ENCODE data around the gene TMEM37.

The TMEM37 gene

DNA sequence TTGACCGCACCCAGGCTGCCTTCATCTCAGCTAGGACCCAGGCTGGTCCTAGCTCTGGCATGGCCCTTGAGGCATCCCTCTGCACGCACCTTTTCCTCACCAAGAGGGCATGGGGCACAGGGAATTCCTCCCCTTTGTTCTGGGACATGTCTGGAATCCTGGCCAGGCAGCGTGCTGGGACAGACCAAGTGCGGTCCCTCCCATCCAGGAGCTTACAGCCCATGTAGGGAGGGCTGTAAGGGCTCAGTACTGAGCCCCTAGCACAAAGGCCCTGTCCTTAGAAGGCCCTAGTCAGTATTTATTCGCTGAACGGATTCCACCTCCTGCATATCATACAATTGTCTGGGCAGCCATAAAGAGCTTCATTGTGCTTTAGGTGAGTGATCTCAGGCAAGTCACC is 3.0 kb downstream of the TMEM37 start:
- DNase-seq, result no peak

DNA sequence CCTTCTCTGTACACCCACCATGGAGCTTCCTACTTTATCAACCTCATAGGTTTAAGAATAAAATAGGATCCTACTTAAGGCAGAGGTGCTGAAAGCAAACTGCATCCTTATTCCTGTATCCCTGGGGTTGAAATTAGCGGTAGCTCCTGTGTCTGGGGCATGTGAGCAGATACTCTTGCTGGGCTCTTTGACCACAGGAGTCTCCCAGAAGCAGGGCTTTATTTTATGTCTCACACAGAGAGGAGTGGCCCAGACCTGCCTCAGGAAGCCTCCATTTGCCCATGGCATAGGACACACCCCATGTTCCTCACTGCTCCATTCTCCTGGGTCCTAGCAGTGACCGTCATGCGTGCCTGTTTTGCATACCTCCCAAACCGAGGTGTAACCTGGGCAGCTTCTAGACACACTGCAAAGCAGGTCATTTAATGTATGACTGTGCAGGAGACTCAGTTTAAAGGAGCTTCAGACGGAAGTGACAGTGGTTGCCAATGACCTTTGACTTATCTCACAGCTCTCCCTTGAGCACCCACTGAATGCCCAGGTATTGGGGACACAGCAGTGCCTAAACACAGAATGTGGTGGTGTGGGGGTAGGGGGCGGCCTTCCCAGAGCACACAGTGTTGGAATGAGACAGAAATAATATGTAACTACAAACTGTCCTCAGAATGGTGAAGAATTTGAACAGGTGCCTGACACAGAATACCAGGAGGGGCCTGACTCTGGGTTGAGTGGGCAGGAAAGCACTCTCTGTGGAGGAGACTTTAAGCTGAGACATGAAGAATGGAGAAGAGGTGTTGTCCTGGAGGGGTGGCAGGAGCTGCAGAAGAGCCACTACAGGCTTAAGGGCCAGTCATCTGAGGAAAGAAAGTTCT is 3.7 kb downstream of the TMEM37 start:
- DNase-seq, result peak; percentile 1

GRCh38 chr2:119435953-119436297 is 4.3 kb downstream of the TMEM37 start:
- no peak for DNase-seq

GRCh38 chr2:119436993-119437772 is 5.5 kb downstream of the TMEM37 start:
- no peak for DNase-seq

- DNase-seq, result peak; percentile 32
These were observed 6.5 kb downstream of the TMEM37 start for GRCh38 chr2:119438128-119438656.

GRCh38 chr2:119438726-119439284 is 7.2 kb downstream of the TMEM37 start:
- no peak for DNase-seq

DNA sequence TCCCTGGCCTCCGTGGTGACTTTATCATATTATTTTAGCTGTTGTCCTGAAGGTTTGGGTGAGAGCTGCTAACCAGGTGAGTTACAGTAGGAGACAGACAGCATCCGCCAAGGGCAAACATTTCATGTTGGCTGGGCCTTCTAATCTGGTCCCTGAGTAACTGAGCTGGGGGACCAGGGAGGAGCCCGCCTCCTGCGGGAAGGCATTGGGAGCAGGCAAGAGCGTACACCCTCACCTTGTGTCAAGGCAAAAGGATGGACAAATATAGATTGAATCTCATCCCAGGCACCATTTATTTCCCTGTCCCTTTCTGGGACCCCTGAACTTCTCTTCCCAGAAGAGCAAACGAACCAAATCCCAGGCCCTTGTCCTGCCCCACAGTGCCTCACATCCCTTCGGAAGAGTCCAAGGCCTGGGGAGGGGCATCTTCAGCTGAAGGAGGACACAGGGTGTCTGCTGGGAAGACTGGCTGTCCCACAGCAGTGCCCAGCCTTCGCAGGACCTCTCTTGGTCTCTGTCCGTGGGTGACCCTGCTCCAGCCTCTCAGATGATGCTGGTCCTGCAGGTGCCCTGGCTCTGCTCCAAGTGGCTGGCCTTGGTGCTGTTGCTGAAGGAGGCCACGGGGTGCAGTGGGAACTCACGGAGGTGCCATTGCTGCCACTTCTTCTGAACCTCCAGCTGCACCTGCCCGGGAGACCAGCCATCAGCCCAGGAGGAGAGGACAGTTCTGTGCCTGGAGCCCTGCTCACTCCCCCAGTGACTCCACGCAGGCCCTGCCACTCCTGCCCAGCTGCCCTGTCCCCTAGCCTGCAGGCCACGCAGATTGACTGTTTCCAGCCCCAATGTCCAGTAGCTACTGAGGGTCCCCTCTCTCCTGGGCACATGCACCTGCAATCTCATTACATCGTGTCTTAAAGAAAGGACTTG is 8.2 kb downstream of the TMEM37 start:
- no peak for DNase-seq

DNA sequence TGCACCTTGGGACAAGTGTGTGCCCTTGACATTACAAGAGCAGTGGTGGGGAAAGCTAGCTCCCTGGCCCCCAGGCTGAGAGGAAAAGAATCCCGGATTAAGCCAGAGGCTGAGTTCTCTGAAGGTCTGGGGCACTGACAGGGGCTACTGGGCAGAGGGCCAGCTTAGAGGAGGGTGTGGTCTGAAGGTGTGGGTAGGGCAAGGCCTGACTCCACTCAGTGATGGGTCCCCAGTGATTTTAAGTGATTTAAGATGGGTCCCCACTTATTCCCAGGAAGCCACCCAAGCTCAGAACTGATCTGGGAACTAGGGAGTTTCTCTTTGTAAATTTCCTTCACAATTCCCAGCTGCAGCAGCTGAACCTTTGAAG is 8.8 kb downstream of the TMEM37 start:
- peak; percentile 17 for DNase-seq

- no peak for DNase-seq
These were observed 9.2 kb downstream of the TMEM37 start for GRCh38 chr2:119440873-119441272.

DNA sequence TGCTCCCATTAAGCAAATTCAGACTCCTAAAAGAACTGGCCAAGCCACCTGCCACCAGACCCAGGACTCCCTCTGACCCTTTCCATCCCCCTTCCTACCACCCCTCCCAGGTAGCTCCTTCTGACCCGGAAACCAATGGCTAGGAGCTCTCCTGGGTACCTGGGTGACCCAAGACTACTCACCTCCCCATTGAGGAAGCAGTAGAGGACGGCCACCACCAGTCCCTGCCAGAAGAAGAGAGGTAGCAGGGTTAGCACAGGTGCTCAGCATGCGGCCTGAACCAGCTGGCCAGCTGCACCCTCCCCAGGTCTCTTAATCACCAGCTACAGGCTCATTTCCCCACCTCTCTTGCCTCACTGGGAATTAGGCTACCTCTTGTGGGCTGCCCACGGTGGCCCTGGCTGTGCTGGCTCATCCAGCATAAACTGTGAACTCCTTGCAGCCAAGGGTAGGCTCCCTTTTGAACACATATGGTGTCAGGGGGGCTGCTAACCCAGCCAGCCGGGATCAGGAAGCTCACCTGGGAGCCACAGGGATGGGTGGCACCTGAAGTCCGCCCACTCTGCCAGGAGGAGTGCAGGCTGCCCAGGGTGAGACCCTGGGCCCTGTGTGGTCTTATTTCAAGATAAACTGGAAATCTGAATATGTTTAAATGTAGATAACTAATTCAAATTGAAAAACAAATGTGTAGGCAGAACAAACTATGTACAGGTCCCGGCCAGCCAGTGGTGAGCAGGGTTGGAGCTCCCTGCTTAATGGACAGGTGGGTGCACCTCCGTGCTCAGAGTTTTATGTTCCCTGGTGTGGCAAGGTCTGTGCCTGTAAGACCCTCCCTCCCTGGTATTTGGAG is 9.9 kb downstream of the TMEM37 start:
- peak; percentile 71 for DNase-seq

DNA sequence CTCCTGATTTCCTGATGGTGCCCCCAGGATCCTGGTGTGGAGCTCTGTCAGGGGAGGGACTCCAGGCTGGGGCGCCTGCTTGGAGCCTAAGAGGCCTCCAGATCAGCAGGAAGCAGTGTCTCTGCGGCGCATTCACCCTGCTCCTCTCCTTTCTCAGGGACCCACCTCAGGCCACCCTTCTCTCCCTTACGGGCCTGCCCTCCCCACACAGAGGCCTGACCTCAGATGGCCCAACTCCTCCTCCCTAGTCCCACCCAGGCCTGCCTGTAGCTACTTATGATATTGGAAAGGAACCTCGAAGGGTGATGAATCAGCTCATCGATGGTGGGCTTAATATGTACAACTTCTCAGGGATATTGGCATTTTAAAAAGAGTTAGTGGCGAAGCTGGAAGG is 10.6 kb downstream of the TMEM37 start:
- no peak for DNase-seq

- no peak for DNase-seq
These were observed 11.2 kb downstream of the TMEM37 start for GRCh38 chr2:119442850-119443249.

- no peak for DNase-seq
These were observed 14.4 kb downstream of the TMEM37 start for GRCh38 chr2:119446037-119446436.

DNA sequence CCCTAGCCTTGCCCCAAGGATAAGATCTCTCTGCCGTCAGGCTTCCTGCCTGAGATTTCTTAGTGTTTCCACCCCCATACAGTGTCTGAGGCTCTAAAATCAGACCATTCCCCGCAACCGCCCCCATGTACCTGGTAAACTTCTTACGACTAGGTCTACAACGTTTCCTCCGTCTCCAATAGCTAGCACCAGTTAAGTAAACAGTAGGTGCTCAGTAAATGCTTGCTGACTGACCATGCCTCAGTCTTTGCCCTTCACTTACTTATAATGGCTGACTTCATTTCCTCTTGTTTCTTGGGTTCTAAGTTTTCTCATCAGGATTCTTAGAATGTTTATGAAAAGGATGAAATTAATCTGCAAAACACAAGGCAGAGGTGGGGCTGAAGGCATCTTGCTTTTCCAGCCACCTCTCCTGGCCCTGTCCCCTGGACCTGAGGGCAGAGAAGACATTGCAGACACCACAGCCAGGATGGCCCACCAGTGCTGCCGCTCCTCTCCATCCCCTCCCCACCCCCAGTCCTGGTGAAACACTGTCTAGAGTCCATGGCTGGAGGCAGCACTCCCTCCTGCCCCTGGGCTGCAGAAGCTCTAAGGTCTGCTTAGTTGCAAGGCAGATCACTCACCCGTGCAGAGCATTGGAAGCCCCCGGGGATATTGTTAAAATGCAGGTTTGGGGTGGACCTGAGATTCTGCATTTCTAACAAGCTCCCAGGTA is 16.9 kb downstream of the TMEM37 start:
- DNase-seq, result peak; percentile 37

DNA sequence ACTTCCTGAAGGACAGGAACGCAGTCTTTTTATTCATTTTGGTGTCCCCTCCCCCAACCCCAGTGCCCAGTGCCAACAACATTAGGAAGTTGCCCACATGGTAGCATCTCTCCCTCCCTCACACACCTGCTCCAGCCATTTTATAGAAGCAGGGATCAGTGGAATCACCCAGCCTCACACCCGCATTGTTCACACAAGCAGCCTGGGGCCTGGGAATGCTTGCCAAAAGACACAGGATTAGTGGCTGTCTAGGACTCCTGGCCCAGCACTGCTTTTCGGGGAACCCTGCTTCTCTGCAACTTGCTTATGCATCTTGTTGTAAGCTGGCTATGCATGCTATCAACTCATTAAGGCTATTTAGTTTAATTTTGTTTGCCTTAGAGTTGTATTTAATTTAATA is 17.9 kb downstream of the TMEM37 start:
- DNase-seq, result peak; percentile 88

- no peak for DNase-seq
These were observed 19.8 kb downstream of the TMEM37 start for GRCh38 chr2:119451336-119452050.

- DNase-seq, result no peak
These were observed 22.4 kb downstream of the TMEM37 start for GRCh38 chr2:119453972-119454593.

DNA sequence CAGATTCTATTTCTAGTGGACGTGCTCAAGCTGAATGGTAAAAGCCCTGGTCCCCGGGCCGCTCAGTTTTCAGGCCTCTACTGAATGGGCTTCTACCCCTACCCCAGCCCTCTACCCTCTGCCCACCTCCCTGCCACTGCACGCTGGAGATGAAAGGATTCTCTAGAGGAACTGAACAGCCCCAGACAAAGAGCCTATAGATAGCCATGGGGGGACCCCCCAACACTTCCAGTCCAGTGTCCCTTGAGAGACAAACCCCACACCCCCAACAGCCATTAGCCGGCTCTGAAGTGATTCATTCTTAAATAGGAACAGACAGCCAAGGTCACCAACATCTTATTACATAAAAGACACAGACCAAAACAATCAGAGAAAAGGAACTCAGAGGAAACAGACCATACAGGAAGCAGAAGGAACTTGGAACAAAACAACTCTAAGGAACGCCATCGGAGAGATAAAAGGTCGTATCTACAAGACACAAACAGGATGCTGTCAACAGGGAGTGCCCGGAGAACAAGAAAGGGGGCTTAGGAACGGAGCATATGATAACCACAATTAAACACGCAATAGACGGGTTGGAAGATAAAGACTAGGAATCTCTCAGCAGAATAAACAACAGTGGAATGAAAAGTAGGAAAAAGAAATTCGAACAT is 23.5 kb downstream of the TMEM37 start:
- no peak for DNase-seq

DNA sequence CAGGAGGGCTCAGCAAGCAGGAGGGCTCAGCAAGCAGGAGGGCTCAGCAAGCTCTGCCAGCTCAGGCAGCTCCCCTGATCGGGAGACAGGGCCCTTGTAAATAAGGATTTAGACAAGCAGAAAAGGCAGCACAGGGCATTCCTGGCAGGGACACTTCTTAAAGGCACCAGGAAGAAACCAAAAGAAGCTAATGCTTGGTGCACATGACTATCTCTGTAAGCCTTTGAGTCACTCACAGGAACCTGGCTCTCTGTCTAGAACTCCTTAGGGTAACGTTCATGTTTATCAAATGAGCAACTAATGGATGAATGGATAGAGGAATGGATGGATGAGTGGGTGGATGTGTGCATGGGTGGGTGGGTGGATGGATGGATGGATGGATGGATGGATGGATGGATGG is 28.4 kb downstream of the TMEM37 start:
- no peak for DNase-seq
